ENCODE measurements around the gene GRAPL.
"Not testable (repeated sequence)": the region's sequence is repeated elsewhere in the genome, so short reads cannot be mapped to it uniquely, and the experiment has no call there.

- not testable (repeated sequence) for TF ChIP-seq EZH2 (IDR thresholded peaks at IDR 0.05; ENCODE audit: borderline replicate concordance, low read length); CTCF (conservative IDR thresholded peaks at IDR 0.05 in 1 of 2, IDR thresholded peaks at IDR 0.05 in 1 of 2; ENCODE audit: extremely low read depth in 1 of 2, insufficient read depth in 1 of 2, low read depth in 1 of 2, low read length in 2 of 2)
Observed at GRCh38 chr17:19127148-19127980, at the start of gene GRAPL.
